ENCODE measurements around the gene NCOR1.

- TF ChIP-seq CTCF (conservative IDR thresholded peaks at IDR 0.05) = no peak
- no peak for TF ChIP-seq EZH2 (IDR thresholded peaks at IDR 0.05; ENCODE audit: low read depth)
Observed at GRCh38 chr17:16250635-16251034, 35.3 kb upstream of the NCOR1 start.
